LNCAP (cell line): ENCODE measurements around the gene PPP4R1.

Experiments used
- CTCF ChIP-seq: fragments of 450-650 bp; IDR thresholded peaks from 2 replicates; pipeline ENCODE4 v1.5.1; 2017; ENCODE audit warnings: mild to moderate bottlenecking

PPP4R1 gene

GRCh38 chr18:9596226-9596625, 18.1 kb downstream of the PPP4R1 start:
- TF ChIP-seq CTCF: no peak

- TF ChIP-seq CTCF: no peak
These were observed 19.3 kb downstream of the PPP4R1 start for GRCh38 chr18:9594823-9595596.

GRCh38 chr18:9587924-9588323, 26.4 kb downstream of the PPP4R1 start:
- TF ChIP-seq CTCF: no peak

- no peak for TF ChIP-seq CTCF
These were observed 27.5 kb downstream of the PPP4R1 start for GRCh38 chr18:9586814-9587213.

GRCh38 chr18:9581667-9582066, 32.7 kb downstream of the PPP4R1 start:
- TF ChIP-seq CTCF: no peak

- no peak for TF ChIP-seq CTCF
These were observed 36.1 kb downstream of the PPP4R1 start for GRCh38 chr18:9578306-9578705.

GRCh38 chr18:9577361-9577760, 37.0 kb downstream of the PPP4R1 start:
- TF ChIP-seq CTCF: no peak

GRCh38 chr18:9575558-9575957, 38.8 kb downstream of the PPP4R1 start:
- peak; percentile 95 for TF ChIP-seq CTCF
